Measurements from ENCODE around the gene HMG20A.

Gene HMG20A

DNA sequence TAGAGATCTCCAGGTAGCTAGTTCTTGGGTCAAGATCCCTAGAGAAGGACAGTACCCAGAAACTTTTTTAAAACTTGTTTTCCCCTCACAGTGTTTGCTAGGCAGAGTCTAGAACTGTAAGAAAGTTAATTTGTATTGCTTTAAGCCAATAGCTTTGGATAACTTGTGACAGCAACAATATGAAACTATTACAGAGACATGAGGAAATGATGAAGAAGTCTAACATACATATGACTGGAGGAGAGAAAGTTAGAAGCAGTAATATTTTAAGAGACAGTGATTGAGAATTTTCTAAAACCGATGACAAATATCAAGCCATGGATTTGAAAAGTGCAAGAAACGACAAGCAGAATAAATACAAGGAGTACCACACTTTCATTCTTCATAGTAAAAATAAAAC lies 10.0 kb downstream of the HMG20A start:
- no peak for DNase-seq

DNA sequence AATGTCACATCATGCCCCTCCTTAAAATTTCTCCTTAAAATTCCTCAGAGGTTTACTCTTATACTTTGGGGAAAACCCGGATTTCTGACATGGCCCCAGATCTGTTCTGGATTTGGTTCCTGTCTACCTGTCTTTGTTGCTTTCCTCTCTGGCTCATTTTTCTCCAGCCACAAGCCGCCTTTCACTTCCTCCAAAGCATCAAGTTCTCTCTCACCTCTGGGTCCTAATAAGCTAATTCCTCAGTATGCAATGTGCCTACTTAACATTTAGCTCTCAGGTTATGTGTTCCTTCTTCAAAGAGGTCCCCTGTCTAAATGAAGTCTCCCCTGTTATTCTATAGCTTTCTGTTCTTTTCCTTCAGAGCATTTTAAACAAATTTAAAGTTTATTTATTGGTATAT lies 16.1 kb downstream of the HMG20A start:
- DNase-seq = no peak

DNA sequence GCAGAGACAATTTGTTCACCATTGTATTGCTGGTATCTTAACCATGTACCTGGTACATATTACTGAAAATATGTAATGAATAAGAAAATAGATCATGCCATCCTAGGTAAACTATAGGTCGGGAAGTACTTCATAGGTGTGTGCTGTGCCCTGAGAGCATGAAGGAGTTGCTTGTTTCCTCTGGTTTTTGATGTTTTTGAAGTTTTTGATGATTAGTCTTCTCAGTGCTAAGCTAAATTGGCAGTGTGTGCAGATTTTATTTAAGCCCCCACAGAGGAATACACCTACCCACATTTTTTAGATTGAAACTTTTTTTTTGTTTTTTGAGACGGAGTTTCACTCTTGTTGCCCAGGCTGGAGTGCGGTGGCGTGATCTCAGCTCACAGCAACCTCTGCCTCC lies 16.6 kb downstream of the HMG20A start:
- no peak for DNase-seq

DNA sequence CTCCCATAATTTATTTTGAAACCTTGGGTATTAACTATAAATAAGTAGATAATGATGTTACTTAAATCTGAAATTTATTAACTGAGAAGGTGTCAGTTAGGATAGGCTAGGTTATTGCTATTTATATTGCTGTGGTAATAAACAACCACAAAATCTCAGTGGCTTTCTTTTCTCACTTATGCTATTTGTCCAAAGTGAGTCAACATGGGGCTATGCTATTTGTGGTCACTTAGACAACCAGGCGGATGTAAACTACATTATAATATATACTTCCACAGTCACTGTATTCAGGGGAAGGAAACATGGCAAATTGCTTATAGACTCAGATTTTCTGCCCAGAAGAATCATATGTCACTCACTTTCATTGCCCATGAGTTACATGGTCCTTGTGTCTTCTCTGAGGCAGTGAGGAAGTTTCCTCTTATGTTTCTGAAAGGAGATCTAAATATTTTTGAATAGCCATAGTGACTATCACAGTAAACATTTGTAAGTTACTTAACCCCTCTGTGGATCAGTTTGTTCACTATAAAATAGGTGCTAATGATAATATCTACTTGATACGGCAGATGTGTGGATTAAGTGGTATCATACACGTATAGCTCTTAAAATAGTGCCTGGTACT lies 19.8 kb downstream of the HMG20A start:
- no peak for DNase-seq

DNA sequence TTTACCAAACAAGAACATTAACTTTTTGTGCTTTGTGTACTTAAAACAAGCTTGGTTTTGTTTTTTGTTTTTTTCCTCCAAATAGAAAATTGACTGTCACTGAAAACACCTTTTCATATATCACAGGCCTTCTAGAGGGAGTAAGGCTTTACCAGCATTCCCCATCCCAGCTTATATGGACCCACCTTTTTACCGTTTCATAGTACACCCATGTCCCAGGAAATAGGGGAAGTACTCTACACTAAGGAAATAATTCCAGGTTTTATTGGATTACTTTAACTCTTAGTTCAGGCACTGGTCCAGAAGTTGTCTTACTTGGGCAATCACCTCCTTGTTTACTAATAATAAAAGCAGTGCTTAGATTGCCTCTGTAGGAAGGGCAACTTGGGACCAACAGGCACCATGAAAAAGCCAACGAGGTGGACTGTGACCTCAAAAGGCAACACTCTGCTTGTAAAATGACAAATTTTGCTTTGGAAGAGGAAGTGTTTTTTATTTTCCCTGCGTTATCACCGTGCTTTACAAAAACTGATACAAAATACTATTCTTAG lies 26.2 kb downstream of the HMG20A start:
- DNase-seq = no peak

DNA sequence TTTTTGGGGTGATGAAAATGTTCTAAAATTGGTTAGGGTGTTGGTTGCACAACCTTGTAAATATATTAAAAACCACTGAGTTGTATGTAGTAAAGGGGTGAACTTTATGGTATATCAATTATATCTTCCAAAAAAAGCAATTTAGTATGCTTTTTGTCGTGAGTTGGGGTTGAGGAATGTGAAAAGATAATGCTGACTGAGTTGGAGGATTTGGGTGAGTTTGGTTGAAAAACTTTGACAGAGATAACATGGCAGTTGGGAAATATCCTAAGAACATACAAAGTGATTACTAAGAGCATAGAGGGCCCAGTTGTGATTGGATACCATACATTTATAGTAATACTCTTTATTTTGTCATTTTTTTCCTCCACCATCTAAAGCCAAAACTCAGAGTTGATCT lies 33.6 kb downstream of the HMG20A start:
- no peak for DNase-seq

DNA sequence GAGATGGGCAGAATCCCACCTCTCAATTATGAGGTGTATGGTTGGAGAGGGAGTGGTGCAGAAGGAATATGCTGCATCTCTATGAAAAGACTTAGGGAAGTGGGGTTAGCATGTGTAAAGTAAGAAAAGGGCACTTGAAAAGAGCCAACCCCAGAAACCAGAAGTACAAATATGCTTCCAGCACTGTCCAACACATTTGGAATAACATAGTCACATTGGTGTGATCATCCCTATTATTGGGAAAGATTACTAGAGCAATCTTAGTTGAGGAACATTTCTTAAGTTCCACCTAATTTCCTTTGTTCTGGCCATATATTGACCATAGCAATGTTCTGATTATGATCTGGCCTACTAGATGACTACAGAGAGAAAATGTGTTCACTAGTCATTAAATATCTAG lies 34.3 kb downstream of the HMG20A start:
- no peak for DNase-seq

DNA sequence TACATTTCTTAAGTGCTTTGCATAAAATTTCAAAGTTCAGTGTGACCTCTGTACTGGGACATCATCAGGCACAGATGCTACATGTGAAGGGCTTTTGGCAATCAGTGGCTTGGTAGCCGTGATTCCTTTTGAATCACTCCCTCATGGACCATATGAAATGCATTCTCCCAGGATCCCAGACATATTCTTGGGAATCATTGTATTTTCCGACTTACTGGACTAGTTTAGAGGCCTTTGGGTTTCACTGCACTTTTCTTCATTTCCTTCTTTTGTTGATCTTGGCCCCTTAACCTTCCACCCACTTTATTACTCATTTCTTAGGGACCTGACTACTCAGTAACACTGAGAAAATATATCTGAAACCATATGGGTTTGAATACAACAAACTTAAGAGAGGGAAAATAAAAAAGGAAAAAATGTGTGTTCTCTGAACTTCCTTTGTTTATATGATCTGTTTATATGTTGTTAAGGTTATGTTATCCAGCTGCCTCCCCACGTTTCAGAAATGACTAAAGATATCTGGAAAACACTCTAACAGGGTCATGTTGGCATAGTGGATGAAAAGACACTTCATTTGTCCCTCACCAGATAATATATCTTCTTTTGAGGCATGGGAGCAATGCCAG lies 35.1 kb downstream of the HMG20A start:
- no peak for DNase-seq

DNA sequence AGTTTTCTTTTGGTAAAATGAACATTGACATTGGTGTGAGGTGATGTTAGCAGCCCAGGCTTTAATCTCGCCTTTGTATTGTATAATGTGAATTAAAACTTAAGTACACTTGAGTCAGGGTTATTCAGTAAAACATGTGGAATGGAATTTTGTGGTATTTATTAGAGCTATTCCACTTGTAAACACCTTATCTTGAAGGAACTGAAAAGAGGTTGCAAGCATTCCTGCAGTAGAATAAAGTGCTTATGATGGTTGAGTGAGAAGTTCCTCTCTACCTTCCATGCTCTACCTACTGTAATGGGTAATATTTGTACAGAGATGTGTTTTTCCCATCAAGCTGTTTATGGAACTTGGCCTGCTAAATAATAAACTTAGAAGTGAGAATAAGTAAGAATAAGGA lies 36.1 kb downstream of the HMG20A start:
- DNase-seq = no peak

DNA sequence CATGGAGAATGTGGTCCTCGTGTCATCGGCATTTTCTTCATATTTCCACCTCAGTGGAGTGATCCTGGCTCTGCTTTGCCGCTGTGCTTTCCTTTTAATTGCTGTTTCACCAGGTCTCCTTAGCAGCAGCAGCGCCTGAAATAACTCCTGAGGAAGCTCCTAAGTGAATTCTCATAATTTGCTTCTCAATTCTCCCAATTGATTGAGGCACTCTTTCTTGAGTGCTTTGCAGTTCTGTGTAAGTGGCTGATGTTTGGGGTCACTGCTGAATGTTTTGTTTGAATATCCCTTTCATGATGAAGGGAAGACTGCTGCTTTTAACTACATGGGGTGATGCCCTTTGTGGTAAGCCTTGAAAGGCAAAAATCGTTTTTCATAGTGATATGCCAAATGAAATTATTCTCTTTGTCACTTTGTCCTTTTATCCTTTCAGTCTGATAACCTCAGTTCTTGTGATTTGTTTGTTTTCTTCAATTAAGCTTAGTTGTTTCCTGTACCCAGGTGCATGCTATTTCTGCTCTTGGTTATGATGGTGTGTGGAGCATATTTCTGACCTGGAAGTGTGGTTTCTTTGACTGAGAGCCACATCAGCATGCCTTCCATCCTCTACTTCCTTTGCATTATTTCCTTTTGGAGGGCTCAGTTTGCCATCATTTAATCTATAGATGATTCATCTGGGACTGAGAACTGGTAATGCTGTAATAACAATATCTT lies 36.7 kb downstream of the HMG20A start:
- DNase-seq = no peak

DNA sequence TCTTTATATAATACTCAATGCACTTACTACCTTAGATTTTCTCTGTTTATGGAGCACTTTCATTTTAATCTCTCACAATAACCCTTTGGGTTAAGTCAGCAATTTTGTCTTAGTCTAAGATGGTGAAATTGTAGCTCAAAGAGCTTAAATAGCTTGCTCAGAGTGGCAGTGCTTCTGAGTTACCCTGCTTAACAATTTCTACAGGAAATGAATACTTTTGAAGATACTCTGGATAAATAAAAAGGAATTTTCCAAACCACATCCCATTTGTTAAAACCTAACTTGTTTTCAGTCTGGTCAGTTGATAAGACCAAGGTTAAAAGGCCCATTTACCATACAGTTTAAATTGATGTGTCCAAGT lies 37.2 kb downstream of the HMG20A start:
- DNase-seq = no peak

DNA sequence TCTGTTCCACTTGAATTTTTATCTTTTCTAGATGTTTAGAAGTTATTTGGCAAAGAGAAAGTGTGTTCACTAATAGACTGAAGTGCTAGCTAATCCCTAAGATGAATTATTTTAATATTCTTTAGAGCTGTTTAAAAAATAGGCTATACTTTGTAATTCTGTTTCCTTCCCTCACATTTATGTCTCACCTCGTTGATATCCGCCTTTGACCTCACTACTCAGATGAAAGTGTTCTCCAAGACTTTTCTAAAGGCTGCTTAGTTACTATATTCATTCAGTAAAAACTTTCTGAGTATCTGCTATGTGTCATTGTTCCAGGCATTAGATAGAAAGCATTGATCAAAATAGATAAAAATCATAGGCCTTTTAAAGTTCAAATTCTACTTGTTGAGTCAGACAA lies 38.3 kb downstream of the HMG20A start:
- DNase-seq = no peak

DNA sequence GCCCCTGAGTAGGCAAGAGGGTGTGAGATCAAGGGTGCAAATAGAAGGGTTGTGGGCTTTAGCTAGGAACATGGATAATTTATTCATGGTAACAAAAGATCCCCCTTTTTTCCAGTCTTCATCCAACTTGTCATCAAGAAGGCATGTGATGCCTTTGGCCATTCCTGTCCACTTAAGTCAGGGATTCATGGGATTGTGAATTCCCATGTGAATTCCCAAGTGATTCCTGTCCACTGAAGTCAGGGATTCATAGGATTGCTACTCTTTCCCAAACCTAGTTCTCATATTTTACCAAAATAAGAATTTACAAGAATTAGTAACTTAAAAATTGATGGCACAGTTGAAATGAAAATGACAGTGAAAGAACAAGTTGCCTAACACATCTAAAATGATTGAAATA lies 40.8 kb downstream of the HMG20A start:
- no peak for DNase-seq

DNA sequence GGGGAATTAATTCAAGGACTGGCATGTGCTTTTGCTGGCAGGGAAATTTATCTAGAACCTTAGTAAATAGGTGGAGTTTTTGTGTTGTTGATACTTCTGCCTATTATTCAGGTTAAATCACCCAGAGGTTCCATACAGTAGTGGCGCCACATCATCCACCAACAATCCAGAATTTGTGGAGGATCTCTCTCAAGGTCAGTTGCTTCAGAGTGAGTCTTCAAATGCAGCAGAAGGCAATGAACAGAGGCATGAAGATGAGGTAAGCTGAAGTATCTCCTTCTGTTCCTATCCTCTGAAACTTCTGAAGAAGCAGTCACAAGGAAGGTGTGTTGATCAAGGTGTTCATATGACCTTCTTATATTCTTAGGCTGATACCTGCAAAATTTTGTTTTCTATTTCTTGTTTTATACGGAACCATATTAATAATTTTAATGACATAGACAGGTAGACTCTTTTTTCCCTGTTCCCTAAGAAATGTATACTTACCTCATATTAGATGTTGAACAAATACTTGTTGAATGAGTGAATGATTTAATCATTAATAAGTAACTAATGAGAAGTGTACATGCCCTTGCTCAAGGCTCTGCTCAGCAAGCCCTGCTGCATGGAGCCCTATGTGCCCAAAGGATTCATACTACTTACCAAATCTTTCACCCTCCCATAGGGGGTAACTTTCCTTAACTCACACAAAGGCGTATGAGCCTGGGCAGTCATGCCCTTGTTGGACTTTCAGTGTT lies 43.6 kb downstream of the HMG20A start:
- DNase-seq = no peak

DNA sequence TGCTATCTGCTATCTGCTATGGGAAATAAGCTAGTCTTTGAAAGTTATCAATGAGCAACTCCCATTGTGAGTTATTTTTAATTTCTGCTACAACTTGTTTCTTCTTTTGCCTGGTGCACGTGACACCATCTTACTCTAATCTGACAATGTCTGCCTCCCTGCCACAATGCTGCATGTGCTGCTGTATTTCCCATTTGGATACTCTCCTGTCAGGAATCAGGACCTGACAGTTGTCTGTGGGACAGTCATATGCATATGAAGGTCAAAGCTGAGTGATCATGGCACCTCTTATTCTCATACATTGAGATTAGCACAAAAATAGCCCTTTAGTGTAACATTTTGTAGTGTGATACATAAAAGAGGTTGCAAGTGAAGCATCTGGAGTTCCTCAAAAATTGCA lies 45.8 kb downstream of the HMG20A start:
- DNase-seq = no peak

DNA sequence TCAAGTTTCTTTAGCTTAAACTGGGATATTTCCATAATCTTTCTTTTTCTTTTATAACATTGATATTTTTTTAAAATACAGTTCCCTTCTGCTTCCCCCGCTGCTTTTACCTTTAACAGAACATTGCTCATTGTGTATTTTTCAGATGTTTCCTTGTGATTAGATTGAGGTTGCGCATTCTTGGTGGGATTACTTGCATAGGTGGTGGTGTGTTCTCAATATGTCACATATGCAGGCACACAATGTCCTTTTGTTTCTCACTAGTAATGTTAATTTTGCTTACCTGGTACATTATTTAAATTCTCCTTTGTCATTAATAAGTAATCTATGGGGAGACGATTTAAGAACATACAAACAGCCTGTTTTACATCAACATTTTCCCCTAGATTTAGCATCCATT lies 48.2 kb downstream of the HMG20A start:
- no peak for DNase-seq

DNA sequence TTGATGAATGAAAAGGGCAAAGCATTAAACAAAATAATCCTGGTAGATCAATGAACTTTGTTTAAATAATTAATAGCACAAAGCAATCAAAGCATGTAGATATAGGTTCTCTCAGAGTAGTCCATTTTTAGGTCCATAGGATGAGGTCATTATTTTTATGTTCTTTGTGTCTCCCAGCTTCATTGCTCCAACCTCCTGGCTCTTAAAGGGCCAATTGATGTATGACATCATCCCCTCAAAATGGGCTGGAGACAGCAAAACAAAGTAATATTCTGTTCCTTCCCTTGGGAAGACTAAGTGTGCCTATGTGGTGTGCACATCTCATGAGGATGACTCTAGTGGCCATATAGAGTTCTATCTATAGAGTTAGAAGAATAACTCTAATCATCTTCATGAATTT lies 49.5 kb downstream of the HMG20A start:
- DNase-seq = no peak

DNA sequence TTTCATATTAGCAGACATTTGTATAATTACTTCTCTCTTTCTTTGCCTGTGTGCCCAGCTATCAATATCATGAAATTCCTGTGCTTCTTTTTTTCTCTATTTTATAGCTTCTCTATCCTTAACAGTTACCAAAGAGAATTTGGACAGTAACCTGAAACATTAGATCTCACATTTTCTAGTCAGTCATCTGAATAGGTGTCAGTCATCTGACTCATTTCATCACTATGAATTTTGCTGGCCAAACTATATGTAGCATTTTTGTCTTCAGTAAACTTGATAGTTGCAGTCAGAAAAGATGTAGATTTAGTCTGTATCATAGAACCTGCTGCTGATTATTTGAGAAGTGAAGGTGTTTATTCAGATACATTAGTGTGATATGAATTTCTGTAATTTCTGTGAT lies 52.6 kb downstream of the HMG20A start:
- no peak for DNase-seq

DNA sequence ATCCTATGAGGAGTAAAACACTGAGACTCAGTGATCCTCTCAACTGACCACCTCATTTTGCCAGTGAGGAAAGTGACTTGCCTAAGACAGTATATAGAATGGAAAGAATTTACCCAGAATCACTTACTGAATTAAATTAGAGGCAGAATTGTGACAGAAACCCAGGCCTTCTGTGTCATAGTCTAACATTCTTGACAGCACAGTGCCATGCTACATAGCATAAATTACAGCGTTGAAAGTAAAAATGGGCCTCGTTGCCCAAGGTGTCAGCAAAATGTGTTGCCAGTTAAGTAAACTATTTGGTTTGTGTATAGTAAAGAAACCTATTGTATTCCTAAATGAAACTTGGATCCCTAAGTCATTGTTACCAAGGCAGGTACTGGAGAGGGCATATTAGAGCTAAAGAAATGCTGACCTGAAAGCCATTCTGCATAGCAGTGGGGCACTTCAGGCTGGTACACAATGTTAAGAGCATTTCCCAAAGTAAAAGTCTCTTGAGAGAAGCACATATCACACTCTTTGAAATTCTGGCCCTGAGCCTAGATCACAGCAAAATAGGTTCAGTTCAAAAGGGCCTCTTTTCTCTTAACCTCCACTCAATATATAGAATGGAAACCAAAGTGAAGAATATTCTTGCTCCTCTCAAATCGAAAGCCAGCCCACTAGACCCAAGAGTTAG lies 53.8 kb downstream of the HMG20A start:
- no peak for DNase-seq

DNA sequence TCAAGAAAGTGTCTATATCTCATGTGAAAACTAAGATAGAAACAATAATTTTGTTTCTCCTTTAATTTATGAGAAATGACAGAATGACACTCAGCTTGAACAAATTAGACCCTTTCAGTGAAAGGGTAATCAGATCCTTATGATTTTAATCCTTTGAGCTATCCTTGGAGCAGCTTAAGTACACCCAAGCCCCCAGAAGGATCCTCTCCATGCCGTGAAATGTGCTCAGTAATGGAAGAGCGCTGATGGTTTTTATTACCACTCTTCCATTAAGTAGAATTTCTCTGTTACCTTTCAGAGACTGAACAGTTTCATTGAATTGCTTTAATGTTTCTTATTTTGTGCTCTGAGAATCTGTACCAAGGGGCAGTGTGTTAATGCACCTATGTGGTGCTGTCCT lies 54.3 kb downstream of the HMG20A start:
- no peak for DNase-seq

DNA sequence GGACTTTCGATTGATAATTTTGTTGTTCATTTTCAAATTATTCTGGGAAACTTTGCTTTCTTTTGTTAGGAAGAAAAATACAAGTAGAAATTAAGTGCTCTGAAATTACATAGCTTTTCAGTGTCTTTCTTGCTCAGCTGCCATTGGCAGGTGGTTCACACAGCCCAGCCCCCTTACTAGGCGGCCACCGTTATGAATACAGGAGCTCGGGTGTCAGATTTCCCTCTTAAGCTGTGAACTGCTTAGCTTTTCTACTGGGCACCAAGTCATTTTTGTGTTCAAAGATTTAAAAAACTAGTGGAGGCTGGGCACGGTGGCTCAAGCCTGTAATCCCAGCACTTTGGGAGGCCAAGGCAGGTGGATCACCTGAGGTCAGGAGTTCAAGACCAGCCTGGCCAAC lies 55.2 kb downstream of the HMG20A start:
- DNase-seq = no peak

DNA sequence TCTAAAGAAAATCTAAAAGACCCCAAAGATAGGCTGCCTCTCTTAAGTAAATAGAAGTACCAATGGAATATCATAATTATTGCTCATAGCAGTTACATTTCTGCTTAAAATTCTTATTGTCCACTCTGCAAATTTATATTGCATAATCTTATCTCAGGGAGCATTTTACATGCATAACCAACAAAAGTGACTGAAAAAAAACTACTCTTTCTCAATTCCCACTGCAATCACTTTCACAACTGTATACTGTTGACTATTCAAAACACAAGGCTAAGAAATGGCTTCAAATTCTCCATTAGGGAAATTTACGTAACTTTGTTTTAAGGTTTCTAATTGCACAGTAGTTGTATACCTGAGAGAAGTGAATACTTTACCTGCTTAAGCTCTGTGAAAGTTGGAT lies 56.3 kb downstream of the HMG20A start:
- no peak for DNase-seq

DNA sequence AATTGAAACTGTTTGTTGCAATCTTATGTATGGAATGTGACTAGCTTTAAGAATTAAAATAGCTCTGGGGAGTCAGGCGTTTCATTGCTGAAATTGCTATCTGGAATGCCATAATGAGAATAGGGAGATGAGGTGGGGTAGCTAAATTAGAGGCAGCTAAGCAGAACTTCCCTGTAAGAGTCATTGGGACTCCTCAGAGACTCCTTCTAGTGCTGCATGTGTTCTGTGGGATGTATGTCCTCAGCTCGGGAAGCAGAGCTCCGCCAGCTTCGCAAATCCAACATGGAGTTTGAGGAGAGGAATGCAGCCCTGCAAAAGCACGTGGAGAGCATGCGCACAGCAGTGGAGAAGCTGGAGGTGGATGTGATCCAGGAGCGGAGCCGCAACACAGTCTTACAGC lies 57.4 kb downstream of the HMG20A start:
- DNase-seq = no peak

Data from activated CD4-positive, CD25-positive, alpha-beta regulatory T cell (primary cell).